Frontal cortex (tissue), 4 donors: ENCODE data around the gene PPM1F. TPM values are rescaled to one million over a fixed set of nuclear protein-coding genes. Genes with fewer than 3 reads are reported as not detected.
"Not testable (repeated sequence)": the region's sequence is repeated elsewhere in the genome, so short reads cannot be mapped to it uniquely, and the experiment has no call there.

Source experiments
- DNase-seq, 2 donors: peaks; one replicate each; pipeline ENCODE4 v3.0.0; 2012; ENCODE audit warnings: low spot score in 2 of 2
- FAIRE-seq: peaks from 2 replicates; lab custom pipeline; 2012; peaks lifted over from hg19 to GRCh38; lab: Jason Lieb, UNC
- total RNA-seq: library from RNA; depleted of rRNA; stranded (reverse); fragments of >200 nt; gene quantifications from one replicate; pipeline ENCODE4 v1.2.3, GENCODE V29; 2014
- donor health status: control.
- donor health status: control.
- donor health status: control.

PPM1F gene
- total RNA-seq, 1 donor from 2014 or later = 19.2 TPM

- FAIRE-seq (no peak), DNase-seq (no peak)
Measured at GRCh38 chr22:21904250-21904789, 48.3 kb downstream of the PPM1F start.

- FAIRE-seq (no peak), DNase-seq (no peak)
Measured at GRCh38 chr22:21903283-21903682, 49.4 kb downstream of the PPM1F start.

GRCh38 chr22:21902296-21903087, 50.2 kb downstream of the PPM1F start:
- DNase-seq (no peak), FAIRE-seq (no peak)

GRCh38 chr22:21898354-21898896, 54.2 kb downstream of the PPM1F start:
- no peak for FAIRE-seq
- DNase-seq = no peak

- DNase-seq = no peak
- no peak for FAIRE-seq
Measured at GRCh38 chr22:21896951-21897513, 55.6 kb downstream of the PPM1F start.

GRCh38 chr22:21896275-21896674, 56.4 kb downstream of the PPM1F start:
- DNase-seq, FAIRE-seq: not testable (repeated sequence)

- FAIRE-seq (no peak), DNase-seq (no peak)
Measured at GRCh38 chr22:21894799-21895198, 57.8 kb downstream of the PPM1F start.

GRCh38 chr22:21889251-21889990, 63.2 kb downstream of the PPM1F start:
- no peak for DNase-seq

GRCh38 chr22:21887841-21888240, 64.8 kb downstream of the PPM1F start:
- DNase-seq = no peak
- no peak for FAIRE-seq

More at GRCh38 chr22:21889251-21889990, 63.2 kb downstream of the PPM1F start:
- FAIRE-seq = no peak

GRCh38 chr22:21883930-21884329, 68.7 kb downstream of the PPM1F start:
- FAIRE-seq, DNase-seq: not testable (repeated sequence)

GRCh38 chr22:21882754-21883333, 69.8 kb downstream of the PPM1F start:
- not testable (repeated sequence) for FAIRE-seq, DNase-seq

GRCh38 chr22:21881841-21882753, 70.6 kb downstream of the PPM1F start:
- DNase-seq (no peak), FAIRE-seq (no peak)

GRCh38 chr22:21876486-21877176, 76.0 kb downstream of the PPM1F start:
- no peak for DNase-seq
- no peak for FAIRE-seq

GRCh38 chr22:21874953-21875352, 77.7 kb downstream of the PPM1F start:
- not testable (repeated sequence) for FAIRE-seq

GRCh38 chr22:21873619-21874018, 79.0 kb downstream of the PPM1F start:
- DNase-seq = no peak
- no peak for FAIRE-seq

More at GRCh38 chr22:21874953-21875352, 77.7 kb downstream of the PPM1F start:
- not testable (repeated sequence) for DNase-seq

- not testable (repeated sequence) for FAIRE-seq, DNase-seq
Measured at GRCh38 chr22:21872741-21873140, 79.9 kb downstream of the PPM1F start.
